HG02588 (cell line): Measurements from ENCODE around the gene C9.
"Not testable (repeated sequence)": the region's sequence is repeated elsewhere in the genome, so short reads cannot be mapped to it uniquely, and the experiment has no call there.

ENCODE experiments used
- ATAC-seq: cut with Tn5 transposase; IDR thresholded peaks from one replicate; pipeline ENCODE4 v1.9.1; 2021; ENCODE audit warnings: mild to moderate bottlenecking, moderate library complexity; ENCODE audit not compliant: unreplicated experiment

C9 gene

DNA sequence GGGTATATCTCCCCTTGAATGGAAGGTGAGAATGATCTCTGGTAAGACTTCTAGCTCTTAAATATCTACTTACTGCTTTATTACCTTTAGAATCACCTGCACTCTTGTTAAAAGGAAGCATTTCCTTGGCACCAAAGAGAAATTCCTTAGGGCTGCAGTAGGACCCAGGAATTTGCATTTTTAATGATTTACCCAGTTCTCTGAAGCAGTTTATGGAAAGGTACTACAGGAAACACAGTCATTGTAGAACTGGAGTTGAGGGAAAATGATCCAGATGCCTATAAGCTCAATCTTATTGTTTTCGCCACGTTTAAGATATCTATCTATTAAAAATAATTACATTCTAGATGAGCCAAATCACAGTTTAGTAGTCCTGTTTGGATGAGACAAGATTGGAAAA is 9.5 kb upstream of the C9 start:
- no peak for ATAC-seq

GRCh38 chr5:39371367-39371635 is 7.0 kb upstream of the C9 start:
- no peak for ATAC-seq

DNA sequence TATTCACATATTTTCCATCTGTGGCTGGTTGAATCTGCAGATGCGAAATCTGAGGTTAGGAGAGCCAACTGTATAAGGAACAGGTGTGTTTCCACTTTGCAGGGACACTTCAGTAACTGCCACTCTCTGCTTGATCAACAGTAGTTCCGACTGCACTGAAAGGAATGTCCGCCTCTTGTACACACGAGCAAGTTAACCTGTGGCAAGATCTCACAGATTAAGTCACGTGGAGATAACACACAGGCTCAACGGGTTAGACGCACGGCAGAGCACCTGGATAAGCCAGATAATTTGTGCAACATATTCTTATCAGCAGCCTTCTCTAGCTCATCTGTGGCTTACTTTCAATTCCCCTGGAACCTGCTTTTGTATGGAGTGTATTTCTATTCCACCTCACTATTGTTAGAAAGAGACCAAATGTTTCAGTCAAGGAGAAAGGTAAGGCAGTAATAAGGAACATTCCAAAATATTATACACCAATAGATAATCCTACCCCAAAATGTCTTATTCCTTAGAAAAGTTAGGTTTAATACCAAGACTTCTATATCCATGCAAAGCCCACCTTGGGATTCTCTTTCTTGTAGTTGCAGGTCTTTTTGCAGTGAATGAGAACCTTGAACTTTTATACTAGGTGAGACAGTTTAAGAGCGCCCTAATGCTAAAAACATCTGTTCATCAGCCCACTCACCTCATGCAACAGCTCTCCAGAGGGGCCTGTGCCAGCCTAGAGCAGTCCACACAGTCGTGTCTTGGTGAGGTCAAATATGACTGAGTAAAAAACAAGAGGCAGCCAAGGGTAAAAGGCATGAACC is 6.5 kb upstream of the C9 start:
- ATAC-seq, result no peak

- no peak for ATAC-seq
Observed at GRCh38 chr5:39369123-39369815, 5.0 kb upstream of the C9 start.

DNA sequence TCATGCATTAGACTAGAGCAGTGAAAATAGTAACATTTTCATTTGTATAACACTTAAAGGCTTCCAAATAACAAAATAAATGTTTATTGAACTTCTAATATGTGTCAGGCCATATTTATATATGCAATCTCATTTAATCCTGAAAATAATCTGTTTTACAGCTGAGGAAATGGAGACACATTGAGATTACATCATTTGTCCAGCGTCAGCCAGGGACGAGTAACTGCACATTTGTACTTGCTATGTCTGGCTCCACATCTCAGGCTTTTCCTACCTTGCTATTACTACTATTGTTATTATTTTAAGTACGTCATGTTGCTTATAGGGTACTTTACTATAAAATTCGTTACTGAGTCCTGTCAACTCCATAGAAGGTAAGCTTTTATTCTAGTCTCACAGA is 3.8 kb upstream of the C9 start:
- ATAC-seq, result no peak

DNA sequence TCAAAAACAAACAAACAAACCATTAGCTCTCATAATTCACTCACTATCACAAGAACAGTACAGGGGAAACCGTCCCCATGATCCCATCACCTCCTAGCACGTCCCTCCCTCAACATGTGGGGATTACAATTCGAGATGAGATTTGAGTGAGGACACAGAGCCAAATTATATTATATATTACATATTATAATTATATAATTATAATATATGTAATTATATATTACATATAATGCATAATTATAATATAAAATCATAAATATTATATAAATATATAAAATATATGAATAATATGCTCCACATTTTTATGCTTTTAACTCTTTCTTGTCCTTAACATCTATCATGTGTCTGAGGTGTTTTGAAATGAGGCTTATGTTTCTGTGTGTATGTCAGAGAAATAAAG is 3.4 kb upstream of the C9 start:
- ATAC-seq, result no peak

DNA sequence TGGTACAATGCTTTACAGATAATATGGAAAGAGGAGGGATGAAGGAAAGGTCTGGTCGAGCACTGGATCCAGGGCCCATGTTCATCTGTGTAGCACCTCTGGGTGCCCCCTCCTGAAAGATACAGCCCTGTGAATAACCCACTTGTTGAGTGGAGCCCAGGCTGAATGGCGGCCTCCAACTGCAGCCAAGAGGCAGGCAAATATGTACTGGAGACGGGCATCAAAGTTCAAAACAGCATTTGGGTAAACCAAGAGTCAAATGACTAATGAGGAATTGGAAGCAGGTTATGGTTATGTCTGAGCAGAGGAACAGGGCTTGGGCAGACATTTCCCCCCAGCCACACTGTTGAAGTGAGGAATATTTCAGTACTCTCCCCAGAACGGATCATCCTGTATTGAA is 1.1 kb downstream of the C9 start:
- ATAC-seq, result no peak

- ATAC-seq, result no peak
Observed at GRCh38 chr5:39362646-39363045, 1.6 kb downstream of the C9 start.

- no peak for ATAC-seq
Observed at GRCh38 chr5:39361306-39361705, 3.0 kb downstream of the C9 start.

DNA sequence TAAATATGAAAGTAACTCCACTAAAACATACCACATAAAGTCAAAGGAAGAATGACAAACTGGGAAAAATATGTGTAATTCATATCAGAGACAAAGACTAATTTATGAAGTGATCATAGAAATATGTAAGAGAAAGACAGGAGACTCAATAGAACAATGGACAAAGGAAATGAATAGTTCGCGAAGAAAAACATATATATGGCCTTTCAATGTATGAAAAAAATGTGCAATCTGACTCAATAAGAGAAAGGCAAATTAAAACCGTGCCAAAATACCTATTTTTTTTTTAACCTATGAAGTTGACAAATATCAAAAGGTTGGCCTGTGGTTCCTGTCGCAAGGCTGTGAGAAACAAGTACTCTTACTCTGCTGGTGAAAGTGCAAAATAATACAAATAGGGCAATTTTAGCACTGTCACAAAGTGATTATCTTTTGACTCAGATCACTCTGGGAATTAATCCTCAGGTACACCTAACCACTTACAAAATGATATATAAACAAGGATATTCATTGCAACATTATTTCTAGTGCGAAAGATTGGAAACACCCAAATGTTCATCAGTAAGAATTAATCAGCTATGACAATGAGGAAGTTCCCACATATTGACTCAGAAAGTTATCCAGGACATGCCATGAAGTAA is 3.7 kb downstream of the C9 start:
- ATAC-seq, result no peak

- no peak for ATAC-seq
Observed at GRCh38 chr5:39356263-39356662, 8.0 kb downstream of the C9 start.

DNA sequence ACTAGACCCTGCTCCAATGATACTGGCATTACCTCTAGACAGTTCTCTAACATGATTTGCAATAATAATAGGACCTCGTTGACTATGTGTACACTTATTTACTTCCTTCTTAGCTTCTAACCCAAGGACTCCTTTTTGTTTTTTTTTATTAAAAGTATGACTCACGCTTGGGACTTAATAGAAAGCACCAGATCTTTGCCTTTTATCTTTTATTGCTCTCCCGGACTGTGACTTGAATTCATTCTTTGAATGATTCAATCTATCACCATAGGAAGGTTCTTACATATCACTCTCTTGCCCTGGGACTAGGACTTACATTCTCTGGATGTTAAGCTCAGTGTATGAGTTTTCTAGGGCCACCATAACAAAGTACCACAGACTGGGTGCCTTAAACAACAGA is 9.0 kb downstream of the C9 start:
- no peak for ATAC-seq

DNA sequence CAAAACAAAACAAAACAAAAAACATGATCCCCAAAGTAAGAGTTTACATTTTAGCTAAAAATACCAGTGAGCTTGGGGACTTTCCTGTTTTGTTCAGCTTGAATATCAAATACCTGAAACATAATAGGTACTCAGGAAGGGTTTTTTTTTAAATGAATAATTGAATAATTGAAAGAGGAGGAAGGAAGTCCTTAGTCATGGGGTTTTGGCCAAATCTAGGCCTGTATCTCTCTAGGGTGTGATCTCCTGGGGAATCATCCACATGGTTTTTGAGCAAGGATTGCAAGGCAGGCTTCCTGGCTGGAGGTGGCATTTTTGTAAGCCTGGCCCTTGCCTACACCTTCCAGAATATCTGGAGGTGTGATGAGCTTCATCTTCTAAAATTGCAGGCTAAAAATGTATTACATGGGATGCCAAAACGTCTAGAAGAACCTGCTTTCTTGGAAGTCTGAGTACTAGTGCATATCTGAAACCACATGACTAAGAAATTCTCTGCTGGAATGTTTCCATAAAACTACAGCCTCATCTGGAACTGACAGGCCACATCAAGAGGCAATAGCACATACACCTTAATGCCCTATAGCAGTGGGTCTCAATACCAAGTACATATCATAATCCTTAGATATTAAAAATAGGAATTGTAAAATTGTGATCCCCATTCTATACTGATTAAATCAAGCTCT is 10.4 kb downstream of the C9 start:
- no peak for ATAC-seq

GRCh38 chr5:39352951-39353350 is 11.3 kb downstream of the C9 start:
- no peak for ATAC-seq

DNA sequence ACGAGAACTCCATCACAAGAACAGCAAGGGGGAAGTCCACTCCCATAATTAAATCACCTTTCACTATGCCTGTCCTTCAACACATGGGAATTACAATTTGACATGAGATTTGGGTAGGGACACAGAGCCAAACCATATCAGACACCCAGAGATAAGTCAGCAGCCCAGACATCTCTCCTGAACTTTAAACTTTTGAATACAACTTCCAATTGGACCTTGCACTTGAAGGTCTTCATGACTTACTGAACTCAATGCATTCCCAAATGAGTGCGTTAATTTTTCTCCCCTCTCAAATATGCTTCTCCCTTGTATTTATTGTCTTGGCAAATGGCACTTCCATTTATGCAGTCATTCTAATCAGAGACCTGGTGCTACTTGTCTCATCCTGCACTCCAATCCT is 12.1 kb downstream of the C9 start:
- no peak for ATAC-seq

GRCh38 chr5:39349484-39349883 is 14.8 kb downstream of the C9 start:
- ATAC-seq, result no peak

DNA sequence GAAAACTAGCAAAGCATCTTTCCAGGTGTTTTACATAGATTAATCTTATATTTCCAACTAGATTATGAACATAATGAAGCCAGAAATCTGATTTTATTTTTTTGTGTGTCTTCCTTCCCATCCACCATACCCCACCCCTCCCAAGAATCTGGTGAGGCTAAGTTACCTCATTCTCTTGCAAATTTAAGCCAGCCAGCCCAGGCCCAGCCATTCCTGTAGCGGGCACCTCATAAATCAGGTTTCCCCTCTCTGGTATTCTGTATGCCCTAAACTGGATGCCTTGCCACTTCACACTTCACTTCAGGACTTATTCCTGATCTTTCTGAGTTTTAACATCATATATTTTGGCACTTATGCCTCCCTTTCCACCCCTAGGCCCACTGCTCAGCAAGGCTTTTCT is 21.8 kb downstream of the C9 start:
- ATAC-seq, result no peak

DNA sequence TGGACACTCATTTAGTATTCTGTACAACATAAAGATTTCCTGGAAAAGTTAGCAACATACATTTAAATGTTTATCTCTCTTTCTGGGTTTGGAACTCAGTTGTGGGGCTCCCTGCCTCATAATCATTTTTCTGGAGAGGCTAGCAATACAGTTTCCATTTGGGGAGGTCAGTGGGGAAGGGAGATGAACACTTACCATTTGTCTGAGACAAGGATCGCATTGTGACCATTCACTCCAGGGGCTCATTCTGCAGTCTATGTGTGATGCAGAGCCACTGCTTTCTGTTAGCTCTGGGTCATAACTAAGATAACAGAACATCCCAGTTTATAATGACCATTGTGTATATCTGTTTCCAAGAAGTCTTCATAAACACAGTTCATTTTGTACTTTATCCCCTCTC is 22.4 kb downstream of the C9 start:
- ATAC-seq, result no peak

GRCh38 chr5:39340506-39340905 is 23.8 kb downstream of the C9 start:
- ATAC-seq, result no peak

DNA sequence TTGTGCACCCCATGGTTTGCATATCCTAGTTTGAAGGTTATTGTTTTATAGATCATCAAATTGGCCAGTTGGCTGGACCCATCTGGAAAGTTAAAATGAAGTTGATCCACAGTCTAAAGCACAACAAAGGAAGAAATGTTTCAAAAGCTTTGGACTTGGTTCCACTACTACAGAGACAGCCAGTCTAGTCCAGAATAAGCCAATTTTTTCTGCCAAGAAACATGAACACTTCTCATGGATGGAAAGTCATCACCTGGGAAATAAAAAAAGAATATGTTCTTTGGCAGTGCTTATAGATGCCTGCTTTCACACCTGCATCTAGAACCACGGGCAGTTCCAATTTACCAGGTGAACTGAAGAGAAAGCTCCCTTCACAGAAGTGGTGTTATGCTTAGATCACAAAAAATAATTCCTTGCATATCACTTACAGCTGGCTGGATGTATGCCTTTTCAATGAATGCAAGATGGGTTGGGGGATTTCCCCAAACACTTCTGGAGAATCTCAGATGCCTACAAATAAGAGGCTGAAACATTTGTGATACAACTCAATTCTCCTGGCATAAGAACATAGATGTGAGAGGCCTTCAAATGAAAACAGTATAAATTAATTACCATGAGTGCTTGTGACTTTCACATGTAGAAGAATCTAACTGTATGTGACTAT is 26.9 kb downstream of the C9 start:
- no peak for ATAC-seq

- ATAC-seq, result not testable (repeated sequence)
Observed at GRCh38 chr5:39334296-39334695, 30.0 kb downstream of the C9 start.
